Metanephros (tissue), 2 donors: ENCODE measurements around the gene ZFTA. TPM values are rescaled to one million over a fixed set of nuclear protein-coding genes. Genes with fewer than 3 reads are reported as not detected.

ENCODE experiments used
- small RNA-seq: library from RNA; depleted of rRNA; stranded (forward); fragments of <200 nt; gene quantifications from one replicate; pipeline ENCODE3, GENCODE V24; 2014; ENCODE audit warnings: low replicate concordance
- total RNA-seq: library from RNA; depleted of rRNA; stranded (reverse); fragments of >200 nt; gene quantifications from one replicate; pipeline ENCODE4 v1.2.3, GENCODE V29; 2014

Gene ZFTA
- 29.5 TPM for total RNA-seq

GRCh38 chr11:63768237-63769041, at the start of gene ZFTA:
Gene ZFTA, minus strand, starts transcription at chr11:63768775. Its CDS starts 153 bp downstream, at chr11:63768622.

DNA sequence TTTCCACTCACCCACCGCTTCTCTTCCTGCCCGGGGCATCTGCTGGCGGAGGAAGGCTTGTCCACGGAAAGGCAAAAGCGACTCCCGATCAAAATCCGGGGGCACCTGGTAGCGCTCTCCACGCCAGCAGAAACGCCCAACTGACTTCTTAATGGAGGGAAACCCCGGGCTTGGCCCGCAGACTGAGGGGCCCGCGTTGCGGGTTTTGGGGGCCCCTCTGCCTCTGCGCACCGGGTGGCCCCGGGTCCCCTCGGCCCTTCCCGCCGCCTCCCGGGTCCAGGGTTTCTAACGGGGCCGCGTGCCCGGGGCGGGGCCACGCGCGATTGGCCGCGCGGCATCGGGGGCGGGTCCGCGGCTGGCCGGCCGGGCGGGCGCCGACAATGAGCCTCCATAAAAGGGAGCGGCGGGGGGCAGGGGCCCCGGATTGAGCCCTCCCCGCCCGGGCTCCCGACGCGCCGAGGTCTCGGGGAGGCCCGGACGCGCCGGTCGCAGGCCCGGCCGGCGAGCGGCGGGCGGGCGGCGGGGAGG, 44.5 kb upstream of the ZFTA start, which contains the start of gene SPINDOC:
Gene SPINDOC, plus strand, starts transcription at position 422 of the 528 bp plus-strand sequence. CDS start 231 bp downstream, outside the sequence.

Small RNA genes within 50 kb of the gene (small RNA-seq; reads per million reads assigned to genes)
- not detected for gene RN7SL596P

Other genes starting within 250 kb of the ZFTA start
- 19.0 TPM for gene PLAAT4, start 232.0 kb downstream of the ZFTA start, total RNA-seq
- not detected for gene PLAAT2, start 205.4 kb downstream of the ZFTA start, total RNA-seq
- 16.2 TPM for gene PLAAT3, start 154.3 kb downstream of the ZFTA start, total RNA-seq
- gene ATL3, start 97.4 kb downstream of the ZFTA start, total RNA-seq: 38.0 TPM
- gene RTN3, start 87.3 kb downstream of the ZFTA start, total RNA-seq: 61.8 TPM
- gene SPINDOC, start 44.7 kb upstream of the ZFTA start, total RNA-seq: 9.4 TPM
- gene MARK2, start 70.3 kb upstream of the ZFTA start, total RNA-seq: 21.9 TPM
- gene RCOR2, start 148.4 kb upstream of the ZFTA start, total RNA-seq: 4.1 TPM
- 18.7 TPM for gene NAA40, start 170.2 kb upstream of the ZFTA start, total RNA-seq
- 494 TPM for gene COX8A, start 205.8 kb upstream of the ZFTA start, total RNA-seq
- gene OTUB1, start 217.7 kb upstream of the ZFTA start, total RNA-seq: 49.4 TPM